ENCODE data around the gene MARS1. TPM values are rescaled to one million over a fixed set of nuclear protein-coding genes. Genes with fewer than 3 reads are reported as not detected.

The MARS1 gene
- total RNA-seq, 1 donor = 158 TPM

DNA sequence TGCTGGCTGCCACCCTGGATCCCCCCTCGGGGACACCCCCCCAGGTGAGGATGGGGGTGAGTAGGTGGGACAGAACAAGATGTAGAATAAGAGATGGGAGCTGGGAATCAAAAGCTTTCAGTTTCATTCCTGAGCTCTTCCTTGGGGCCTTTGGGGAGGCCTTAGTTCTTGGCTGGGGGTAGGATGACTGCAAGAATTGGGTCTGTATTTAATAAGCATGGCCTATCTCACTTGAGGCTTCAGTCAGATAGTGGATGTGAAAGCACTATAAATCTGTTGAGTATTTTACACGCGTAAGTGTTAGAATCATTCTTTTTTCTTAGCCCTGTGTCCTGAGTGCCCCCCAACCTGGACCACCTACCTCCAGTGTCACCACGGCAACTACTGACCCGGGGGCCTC lies 39.3 kb downstream of the MARS1 start:
- H3K4me3 ChIP-seq (ENCODE audit: low read depth, low read length) = no peak overlapping the region
- DNase-seq (ENCODE audit: low read depth) = no peak
- TF ChIP-seq, protein P1, sequence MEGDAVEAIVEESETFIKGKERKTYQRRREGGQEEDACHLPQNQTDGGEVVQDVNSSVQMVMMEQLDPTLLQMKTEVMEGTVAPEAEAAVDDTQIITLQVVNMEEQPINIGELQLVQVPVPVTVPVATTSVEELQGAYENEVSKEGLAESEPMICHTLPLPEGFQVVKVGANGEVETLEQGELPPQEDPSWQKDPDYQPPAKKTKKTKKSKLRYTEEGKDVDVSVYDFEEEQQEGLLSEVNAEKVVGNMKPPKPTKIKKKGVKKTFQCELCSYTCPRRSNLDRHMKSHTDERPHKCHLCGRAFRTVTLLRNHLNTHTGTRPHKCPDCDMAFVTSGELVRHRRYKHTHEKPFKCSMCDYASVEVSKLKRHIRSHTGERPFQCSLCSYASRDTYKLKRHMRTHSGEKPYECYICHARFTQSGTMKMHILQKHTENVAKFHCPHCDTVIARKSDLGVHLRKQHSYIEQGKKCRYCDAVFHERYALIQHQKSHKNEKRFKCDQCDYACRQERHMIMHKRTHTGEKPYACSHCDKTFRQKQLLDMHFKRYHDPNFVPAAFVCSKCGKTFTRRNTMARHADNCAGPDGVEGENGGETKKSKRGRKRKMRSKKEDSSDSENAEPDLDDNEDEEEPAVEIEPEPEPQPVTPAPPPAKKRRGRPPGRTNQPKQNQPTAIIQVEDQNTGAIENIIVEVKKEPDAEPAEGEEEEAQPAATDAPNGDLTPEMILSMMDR (IDR thresholded peaks at IDR 0.05; ENCODE audit: insufficient read depth, low read depth, low read length) = no peak

DNA sequence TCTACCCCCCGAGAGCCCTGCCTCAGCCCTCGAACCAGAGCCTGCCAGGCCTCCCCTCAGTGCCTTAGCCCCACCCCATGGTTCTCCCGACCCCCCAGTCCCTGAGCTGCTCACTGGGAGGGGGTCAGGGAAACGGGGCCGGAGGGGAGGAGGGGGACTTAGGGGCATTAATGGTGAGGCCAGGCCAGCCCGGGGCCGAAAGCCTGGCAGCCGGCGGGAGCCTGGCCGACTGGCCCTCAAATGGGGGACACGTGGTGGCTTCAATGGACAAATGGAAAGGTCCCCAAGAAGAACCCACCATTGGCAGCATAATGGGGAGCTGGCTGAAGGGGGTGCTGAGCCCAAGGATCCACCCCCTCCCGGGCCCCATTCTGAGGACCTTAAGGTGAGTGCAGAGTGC lies 40.3 kb downstream of the MARS1 start:
- TF ChIP-seq, protein P1 (IDR thresholded peaks at IDR 0.05; ENCODE audit: insufficient read depth, low read depth, low read length) = no peak
- DNase-seq (ENCODE audit: low read depth) = no peak
- no peak overlapping the region for H3K4me3 ChIP-seq (ENCODE audit: low read depth, low read length)

DNA sequence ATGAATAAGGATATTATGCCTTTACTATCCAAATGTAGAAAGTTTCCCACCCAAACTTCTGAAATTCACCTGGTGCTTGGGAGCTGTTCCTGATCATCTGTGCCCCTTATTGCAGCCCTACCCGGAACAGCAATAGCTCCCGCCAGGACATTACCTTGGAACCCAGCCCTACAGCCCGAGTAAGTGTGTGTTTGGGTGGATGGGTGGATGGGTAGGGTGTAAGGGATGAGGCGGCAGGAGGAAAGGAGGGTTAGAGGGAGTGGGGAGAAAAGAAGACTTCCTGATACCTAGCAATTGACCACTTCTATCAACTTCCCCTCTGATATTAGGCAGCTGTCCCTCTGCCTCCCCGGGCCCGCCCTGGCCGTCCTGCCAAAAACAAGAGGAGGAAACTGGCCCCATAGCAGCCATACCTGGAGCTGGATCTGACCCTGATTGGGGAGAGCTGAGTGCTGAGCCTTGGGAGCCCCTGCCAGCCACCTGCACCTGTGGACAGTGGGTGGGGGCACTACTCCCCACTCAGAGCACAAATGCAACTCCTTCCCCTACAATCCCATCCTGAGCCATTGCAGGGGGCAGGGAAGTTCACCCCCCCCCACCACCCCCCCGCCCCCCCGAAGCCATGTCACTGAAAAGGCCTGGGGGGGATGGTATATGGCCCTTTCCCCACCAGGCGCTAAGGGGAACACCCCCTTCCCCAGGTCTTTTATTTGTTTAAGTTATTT lies 41.1 kb downstream of the MARS1 start:
- TF ChIP-seq, protein P1 (IDR thresholded peaks at IDR 0.05; ENCODE audit: insufficient read depth, low read depth, low read length) = no peak
- H3K4me3 ChIP-seq (ENCODE audit: low read depth, low read length) = no peak overlapping the region
- DNase-seq (ENCODE audit: low read depth) = no peak

DNA sequence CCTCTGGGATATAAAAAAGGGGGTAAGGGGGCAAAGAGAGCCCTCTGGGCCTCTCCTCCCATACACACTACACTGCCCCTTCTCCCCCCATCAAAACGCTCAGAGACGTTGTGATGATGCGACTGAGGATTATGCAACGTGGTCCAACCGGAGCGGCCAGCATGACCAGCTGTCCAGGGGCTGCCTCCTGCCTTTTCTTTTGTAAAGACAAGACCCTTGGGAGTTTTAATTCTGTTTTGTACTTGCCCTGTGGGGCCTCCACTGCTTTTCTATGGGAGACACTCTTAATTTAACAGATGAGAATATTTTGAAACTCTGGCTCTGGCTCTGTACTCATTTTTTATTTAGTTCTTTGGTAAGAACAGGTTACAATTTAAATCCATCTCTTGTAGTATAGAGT lies 42.0 kb downstream of the MARS1 start:
- no peak for DNase-seq (ENCODE audit: low read depth)
- no peak overlapping the region for H3K4me3 ChIP-seq (ENCODE audit: low read depth, low read length)
- TF ChIP-seq, protein P1 (IDR thresholded peaks at IDR 0.05; ENCODE audit: insufficient read depth, low read depth, low read length) = no peak

DNA sequence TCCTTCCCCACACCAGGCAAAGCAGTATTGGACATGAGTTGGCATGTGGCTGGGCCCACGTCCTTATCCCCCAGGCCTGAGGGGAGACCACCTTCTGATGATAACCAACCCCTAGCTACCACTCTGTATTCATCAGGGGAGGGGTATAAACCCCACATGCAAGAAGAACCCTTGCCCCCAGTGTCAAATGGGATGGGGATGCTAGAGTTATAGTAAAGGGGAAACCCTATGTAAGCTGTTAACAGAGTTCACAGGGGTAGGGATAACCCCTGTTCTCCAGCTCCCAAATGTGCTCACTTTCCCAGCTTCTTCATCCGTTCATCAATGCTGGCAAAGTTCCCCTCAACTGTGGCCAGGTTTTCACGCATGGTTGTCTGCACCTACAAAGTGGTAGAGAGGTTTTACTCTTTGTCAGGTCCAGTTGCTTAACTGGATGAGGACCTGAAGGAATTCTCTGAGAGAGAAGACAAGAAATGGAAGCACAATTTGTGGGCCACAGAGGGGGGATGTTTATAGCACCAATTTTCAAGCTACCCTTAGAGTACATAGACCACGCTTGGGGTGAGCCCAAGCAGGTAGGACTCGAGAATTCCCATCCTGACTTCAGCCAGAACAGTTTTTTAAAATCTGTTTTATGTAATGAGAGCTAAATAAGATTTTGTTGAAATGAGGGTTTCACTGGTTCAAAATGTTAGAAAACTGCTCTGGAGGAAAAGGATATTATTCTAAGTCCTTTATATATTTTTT lies 42.7 kb downstream of the MARS1 start:
- H3K4me3 ChIP-seq (ENCODE audit: low read depth, low read length) = no peak overlapping the region
- no peak for DNase-seq (ENCODE audit: low read depth)
- TF ChIP-seq, protein P1 (IDR thresholded peaks at IDR 0.05; ENCODE audit: insufficient read depth, low read depth, low read length) = no peak

DNA sequence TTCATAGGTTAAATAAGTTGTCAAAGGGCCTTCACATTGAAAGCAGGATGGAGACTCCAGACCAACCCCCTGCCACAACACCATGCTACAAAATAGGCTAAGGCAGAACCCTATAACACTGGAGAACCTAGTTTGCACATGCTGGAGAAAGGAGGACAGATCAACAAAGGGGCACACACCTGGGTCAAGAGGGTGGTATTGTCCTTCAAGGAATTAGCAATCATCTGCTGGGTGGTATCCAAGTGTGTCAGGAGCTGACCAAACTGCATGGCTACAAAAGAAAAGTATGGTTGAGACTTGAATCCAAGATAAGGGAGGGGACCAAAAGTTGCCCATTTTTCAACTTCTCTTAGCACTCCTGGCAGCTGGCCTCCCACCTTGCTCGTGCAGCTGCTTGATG lies 44.0 kb downstream of the MARS1 start:
- H3K4me3 ChIP-seq (ENCODE audit: low read depth, low read length) = no peak overlapping the region
- TF ChIP-seq, protein P1 (IDR thresholded peaks at IDR 0.05; ENCODE audit: insufficient read depth, low read depth, low read length) = no peak
- DNase-seq (ENCODE audit: low read depth) = no peak

Data from fibroblast of villous mesenchyme (primary cell).